NCI-H2029 treated with DMSO at 0.1 percent for 48 hours (cell line): Measurements from ENCODE around the gene LRP6.
"Not testable (repeated sequence)": the region's sequence is repeated elsewhere in the genome, so short reads cannot be mapped to it uniquely, and the experiment has no call there.

Experiments
- DNase-seq: peaks from one replicate; lab custom pipeline; 2025; lab: John Stamatoyannopoulos, UW

Gene LRP6

GRCh38 chr12:12266873-12267741, at the start of gene LRP6:
TSS of gene LRP6 (minus strand) at chr12:12267044. CDS start at chr12:12266735, 309 bp downstream.
- DNase-seq, result peak; percentile 55

GRCh38 chr12:12315838-12316237, 49.0 kb upstream of the LRP6 start:
- DNase-seq, result no peak

- not testable (repeated sequence) for DNase-seq
Measured at GRCh38 chr12:12310695-12311094, 43.9 kb upstream of the LRP6 start.

GRCh38 chr12:12305568-12306300, 38.9 kb upstream of the LRP6 start:
- no peak for DNase-seq

GRCh38 chr12:12302976-12303375, 36.1 kb upstream of the LRP6 start:
- no peak for DNase-seq

- DNase-seq, result no peak
Measured at GRCh38 chr12:12301122-12301521, 34.3 kb upstream of the LRP6 start.

GRCh38 chr12:12297201-12297830, 30.5 kb upstream of the LRP6 start:
- no peak for DNase-seq

- no peak for DNase-seq
Measured at GRCh38 chr12:12294215-12295005, 27.6 kb upstream of the LRP6 start.

GRCh38 chr12:12290206-12290605, 23.4 kb upstream of the LRP6 start:
- DNase-seq, result no peak

GRCh38 chr12:12286441-12286840, 19.6 kb upstream of the LRP6 start:
- no peak for DNase-seq

GRCh38 chr12:12282761-12283425, 16.0 kb upstream of the LRP6 start:
- no peak for DNase-seq

GRCh38 chr12:12282202-12282601, 15.4 kb upstream of the LRP6 start:
- DNase-seq, result no peak

GRCh38 chr12:12281134-12281533, 14.3 kb upstream of the LRP6 start:
- DNase-seq, result no peak

- DNase-seq, result no peak
Measured at GRCh38 chr12:12278899-12279298, 12.1 kb upstream of the LRP6 start.

- no peak for DNase-seq
Measured at GRCh38 chr12:12275874-12276273, 9.0 kb upstream of the LRP6 start.

- no peak for DNase-seq
Measured at GRCh38 chr12:12273291-12273957, 6.6 kb upstream of the LRP6 start.

- no peak for DNase-seq
Measured at GRCh38 chr12:12272869-12273268, 6.0 kb upstream of the LRP6 start.

GRCh38 chr12:12270226-12270625, 3.4 kb upstream of the LRP6 start:
- no peak for DNase-seq

- peak; percentile 41 for DNase-seq
Measured at GRCh38 chr12:12267742-12268200, 927 bp upstream of the LRP6 start.

- DNase-seq, result no peak
Measured at GRCh38 chr12:12266389-12266872, 413 bp downstream of the LRP6 start.
